ENCODE data around the gene GABRR1. TPM values are rescaled to one million over a fixed set of nuclear protein-coding genes. Genes with fewer than 3 reads are reported as not detected.
A peak's percentile ranks its signal among the peaks of the same experiment; 100 is the strongest.

Gene GABRR1
- total and polyA plus RNA-seq, 2 of the 13 experiments (the other 11 are each of a cell fraction or from before 2014, with no cell fraction given) = not detected

- TF ChIP-seq FOXO4 (CRISPR knock-in tag; conservative IDR thresholded peaks at IDR 0.05) (0 out of 2 replicates have a peak, but pooled peaks have one; percentile 38), SIX1 (CRISPR knock-in tag; IDR thresholded peaks at IDR 0.05; ENCODE audit: borderline replicate concordance) (0 out of 2 replicates have a peak, but pooled peaks have one; percentile 14), NR2C2 (CRISPR knock-in tag; IDR thresholded peaks at IDR 0.05; ENCODE audit: borderline replicate concordance) (peak; percentile 40; the same call in 1 of the 2 replicates), CHD4 (IDR thresholded peaks at IDR 0.05; ENCODE audit: borderline replicate concordance, low read length) (no peak), ZNF713 (CRISPR knock-in tag; IDR thresholded peaks at IDR 0.05) (peak; percentile 86; the same call in 1 of the 2 replicates), SIN3A (IDR thresholded peaks at IDR 0.05; ENCODE audit: borderline replicate concordance, low read depth, low read length) (peak; percentile 69; the same call in 1 of the 2 replicates), NR3C1 (CRISPR knock-in tag; IDR thresholded peaks at IDR 0.05) (no peak), RAD51 (IDR thresholded peaks at IDR 0.05; ENCODE audit: borderline replicate concordance) (no peak), NONO (IDR thresholded peaks at IDR 0.05) (no peak), NONO (CRISPR knock-in tag; conservative IDR thresholded peaks at IDR 0.05) (peak; percentile 45; the same call in 1 of the 2 replicates), NR1H2 (CRISPR knock-in tag; IDR thresholded peaks at IDR 0.05; ENCODE audit: borderline replicate concordance, low read depth) (no peak), NFAT5 (CRISPR knock-in tag; IDR thresholded peaks at IDR 0.05) (peak; percentile 59; the same call in 1 of the 2 replicates), E2F1 (CRISPR knock-in tag; IDR thresholded peaks at IDR 0.05) (peak; percentile 81; the same call in 1 of the 2 replicates), ZIK1 (CRISPR knock-in tag; IDR thresholded peaks at IDR 0.05; ENCODE audit: borderline replicate concordance, low read depth) (peak; percentile 83; the same call in 1 of the 2 replicates), ELF1 (CRISPR knock-in tag; IDR thresholded peaks at IDR 0.05) (no peak), ATRX (CRISPR knock-in tag; IDR thresholded peaks at IDR 0.05; ENCODE audit: borderline replicate concordance) (no peak), ZNF800 (CRISPR knock-in tag; IDR thresholded peaks at IDR 0.05) (peak; percentile 91; the same call in 1 of the 2 replicates), ZNF615 (CRISPR knock-in tag; IDR thresholded peaks at IDR 0.05; ENCODE audit: borderline replicate concordance) (no peak), NR2F6 (IDR thresholded peaks at IDR 0.05) (no peak), NR2F6 (CRISPR knock-in tag; IDR thresholded peaks at IDR 0.05) (peak; percentile 55), NFRKB (IDR thresholded peaks at IDR 0.05) (no peak)
These were observed 71.0 kb downstream of the GABRR1 start, which contains the start of gene PM20D2 (continued) for GRCh38 chr6:89145956-89146717.
